ENCODE data around the gene EPN1.

DNA sequence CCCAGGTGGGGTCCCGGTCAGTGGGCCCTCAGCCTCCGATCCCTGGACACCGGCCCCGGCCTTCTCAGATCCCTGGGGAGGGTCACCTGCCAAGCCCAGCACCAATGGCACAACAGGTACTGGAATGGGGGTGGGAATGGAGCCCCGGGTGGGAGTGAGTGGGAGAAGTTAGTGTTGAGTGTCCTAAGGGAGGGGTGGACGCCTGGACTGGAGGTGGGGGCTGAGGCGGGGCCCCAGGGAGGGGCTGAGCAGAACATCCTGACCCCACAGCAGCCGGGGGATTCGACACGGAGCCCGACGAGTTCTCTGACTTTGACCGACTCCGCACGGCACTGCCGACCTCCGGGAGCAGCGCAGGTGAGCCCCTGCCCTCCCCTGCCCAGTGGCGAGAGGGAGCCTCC is 17.7 kb downstream of the EPN1 start:
- no peak for TF ChIP-seq TAF1 (IDR thresholded peaks at IDR 0.05; ENCODE audit: low read depth, low read length)
- TF ChIP-seq SPI1 (IDR thresholded peaks at IDR 0.05; ENCODE audit: low read depth, low read length), result no peak
